ENCODE results near the gene OR52E1. TPM values are rescaled to one million over a fixed set of nuclear protein-coding genes. Genes with fewer than 3 reads are reported as not detected.

Gene OR52E1
- total and polyA plus RNA-seq, 2 of the 8 experiments (the other 6 are each of a cell fraction or from before 2014, with no cell fraction given): not detected

DNA sequence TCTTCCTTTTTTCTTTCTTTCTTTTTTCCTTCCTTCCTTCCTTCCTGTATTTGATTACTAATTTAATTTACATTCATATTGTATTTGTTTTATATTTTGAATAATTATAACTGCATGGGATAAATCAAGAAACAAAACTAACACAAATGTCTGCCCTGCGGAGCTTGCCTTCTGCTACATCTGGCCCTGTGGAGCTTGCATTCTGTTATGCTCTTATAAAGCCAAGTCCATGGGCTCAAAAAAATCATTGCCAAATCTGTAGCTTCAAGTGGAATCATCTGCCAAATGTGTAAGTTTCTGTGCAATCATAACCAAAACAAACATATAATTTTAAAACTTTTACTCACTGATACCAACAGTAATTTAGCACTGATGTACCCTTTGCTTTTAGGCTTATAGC is 31.0 kb upstream of the OR52E1 start (continued):
- TF ChIP-seq, protein P1, sequence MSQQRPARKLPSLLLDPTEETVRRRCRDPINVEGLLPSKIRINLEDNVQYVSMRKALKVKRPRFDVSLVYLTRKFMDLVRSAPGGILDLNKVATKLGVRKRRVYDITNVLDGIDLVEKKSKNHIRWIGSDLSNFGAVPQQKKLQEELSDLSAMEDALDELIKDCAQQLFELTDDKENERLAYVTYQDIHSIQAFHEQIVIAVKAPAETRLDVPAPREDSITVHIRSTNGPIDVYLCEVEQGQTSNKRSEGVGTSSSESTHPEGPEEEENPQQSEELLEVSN (IDR thresholded peaks at IDR 0.05): no peak
- no peak for TF ChIP-seq TCF12 (IDR thresholded peaks at IDR 0.05; ENCODE audit: low read depth, low read length)
- no peak for TF ChIP-seq TAF1 (IDR thresholded peaks at IDR 0.05; ENCODE audit: low read depth, low read length)
